Osteocyte (in vitro differentiated cells): ENCODE measurements around the gene OPCML. TPM values are rescaled to one million over a fixed set of nuclear protein-coding genes. Genes with fewer than 3 reads are reported as not detected.

Experiments used
- DNase-seq: peaks from one replicate; pipeline ENCODE4 v3.0.0; 2021; ENCODE audit warnings: mixed read lengths; ENCODE audit not compliant: unreplicated experiment; ENCODE audit errors: extremely low spot score
- H3K27ac Mint-ChIP-seq: one replicate; pipeline ENCODE4 v1.8.0; 2021; ENCODE audit warnings: mild to moderate bottlenecking, mixed read lengths; ENCODE audit not compliant: unreplicated experiment
- H3K27me3 Mint-ChIP-seq: one replicate; pipeline ENCODE4 v1.8.0; 2021; ENCODE audit warnings: mixed read lengths; ENCODE audit not compliant: unreplicated experiment
- H3K36me3 Mint-ChIP-seq: one replicate; pipeline ENCODE4 v1.8.0; 2021; ENCODE audit warnings: mixed read lengths; ENCODE audit not compliant: unreplicated experiment
- H3K4me1 Mint-ChIP-seq: one replicate; pipeline ENCODE4 v1.8.0; 2021; ENCODE audit warnings: mixed read lengths; ENCODE audit not compliant: unreplicated experiment
- H3K4me3 Mint-ChIP-seq: one replicate; pipeline ENCODE4 v1.8.0; 2021; ENCODE audit warnings: mild to moderate bottlenecking, moderate library complexity, mixed read lengths; ENCODE audit not compliant: unreplicated experiment
- H3K9me3 Mint-ChIP-seq: one replicate; pipeline ENCODE4 v1.8.0; 2021; ENCODE audit warnings: mixed read lengths; ENCODE audit not compliant: unreplicated experiment
- total RNA-seq: library from RNA; stranded (reverse); gene quantifications from 2 replicates; pipeline ENCODE4 v1.2.1, GENCODE V29; 2021
- TF ChIP-seq, protein P1 (sequence below): fragments of 200-600 bp; sonication (generic); IDR thresholded peaks from 2 replicates; pipeline ENCODE4 v1.5.0; 2021; ENCODE audit warnings: antibody characterized with exemption, mild to moderate bottlenecking, moderate library complexity

Gene OPCML
- total RNA-seq, 1 donor from 2014 or later = 0.11 TPM

DNA sequence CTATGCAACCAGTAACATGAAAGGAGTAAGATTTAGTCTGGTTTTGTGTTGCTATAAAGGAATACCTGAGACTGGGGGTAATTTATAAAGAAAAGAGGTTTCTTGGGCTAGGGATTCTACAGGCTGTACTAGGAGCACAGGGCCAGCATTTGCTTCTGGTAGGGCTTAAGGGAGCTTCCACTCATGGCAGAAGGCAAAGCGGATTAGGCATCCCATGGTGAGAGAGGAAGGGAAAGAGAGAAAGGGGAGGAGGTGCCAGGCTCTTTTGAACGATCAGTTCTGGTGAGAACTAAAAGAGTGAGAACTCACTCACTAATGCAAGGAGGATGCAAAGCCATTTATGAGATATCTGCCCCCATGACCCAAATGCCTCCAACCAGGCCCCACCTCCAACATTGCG, 283.2 kb downstream of the OPCML start:
- H3K4me3 Mint-ChIP-seq = no peak overlapping the region
- TF ChIP-seq, protein P1, sequence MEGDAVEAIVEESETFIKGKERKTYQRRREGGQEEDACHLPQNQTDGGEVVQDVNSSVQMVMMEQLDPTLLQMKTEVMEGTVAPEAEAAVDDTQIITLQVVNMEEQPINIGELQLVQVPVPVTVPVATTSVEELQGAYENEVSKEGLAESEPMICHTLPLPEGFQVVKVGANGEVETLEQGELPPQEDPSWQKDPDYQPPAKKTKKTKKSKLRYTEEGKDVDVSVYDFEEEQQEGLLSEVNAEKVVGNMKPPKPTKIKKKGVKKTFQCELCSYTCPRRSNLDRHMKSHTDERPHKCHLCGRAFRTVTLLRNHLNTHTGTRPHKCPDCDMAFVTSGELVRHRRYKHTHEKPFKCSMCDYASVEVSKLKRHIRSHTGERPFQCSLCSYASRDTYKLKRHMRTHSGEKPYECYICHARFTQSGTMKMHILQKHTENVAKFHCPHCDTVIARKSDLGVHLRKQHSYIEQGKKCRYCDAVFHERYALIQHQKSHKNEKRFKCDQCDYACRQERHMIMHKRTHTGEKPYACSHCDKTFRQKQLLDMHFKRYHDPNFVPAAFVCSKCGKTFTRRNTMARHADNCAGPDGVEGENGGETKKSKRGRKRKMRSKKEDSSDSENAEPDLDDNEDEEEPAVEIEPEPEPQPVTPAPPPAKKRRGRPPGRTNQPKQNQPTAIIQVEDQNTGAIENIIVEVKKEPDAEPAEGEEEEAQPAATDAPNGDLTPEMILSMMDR = no peak
- peaks cover 13% of the 10 kb centered on the region for H3K9me3 Mint-ChIP-seq
- H3K36me3 Mint-ChIP-seq = no peaks in the 10 kb centered on the region
- H3K27ac Mint-ChIP-seq = no peak overlapping the region
- DNase-seq = no peak
- no peaks in the 10 kb centered on the region for H3K4me1 Mint-ChIP-seq
- no peaks in the 10 kb centered on the region for H3K27me3 Mint-ChIP-seq

DNA sequence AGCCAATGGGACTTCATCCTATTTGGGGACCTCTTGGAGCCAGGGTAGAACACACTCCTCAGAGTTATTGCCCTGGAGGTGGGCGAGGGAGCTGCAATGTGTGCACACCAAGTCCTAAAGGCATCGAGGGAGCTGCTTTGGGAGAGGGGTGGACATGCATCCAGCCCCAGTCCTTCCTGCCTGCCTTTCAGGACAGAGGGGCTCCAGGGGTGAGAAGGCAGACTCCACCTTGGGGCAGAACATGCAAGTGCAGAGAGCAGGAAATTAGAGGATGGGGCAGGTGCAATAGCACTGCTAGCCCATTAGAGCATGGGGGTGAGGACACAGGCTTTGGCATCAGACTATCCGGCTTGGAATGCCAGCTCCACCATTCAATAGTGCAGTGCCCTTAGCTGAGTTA, 288.5 kb downstream of the OPCML start:
- no peaks in the 10 kb centered on the region for H3K36me3 Mint-ChIP-seq
- peaks cover 9% of the 10 kb centered on the region for H3K9me3 Mint-ChIP-seq

DNA sequence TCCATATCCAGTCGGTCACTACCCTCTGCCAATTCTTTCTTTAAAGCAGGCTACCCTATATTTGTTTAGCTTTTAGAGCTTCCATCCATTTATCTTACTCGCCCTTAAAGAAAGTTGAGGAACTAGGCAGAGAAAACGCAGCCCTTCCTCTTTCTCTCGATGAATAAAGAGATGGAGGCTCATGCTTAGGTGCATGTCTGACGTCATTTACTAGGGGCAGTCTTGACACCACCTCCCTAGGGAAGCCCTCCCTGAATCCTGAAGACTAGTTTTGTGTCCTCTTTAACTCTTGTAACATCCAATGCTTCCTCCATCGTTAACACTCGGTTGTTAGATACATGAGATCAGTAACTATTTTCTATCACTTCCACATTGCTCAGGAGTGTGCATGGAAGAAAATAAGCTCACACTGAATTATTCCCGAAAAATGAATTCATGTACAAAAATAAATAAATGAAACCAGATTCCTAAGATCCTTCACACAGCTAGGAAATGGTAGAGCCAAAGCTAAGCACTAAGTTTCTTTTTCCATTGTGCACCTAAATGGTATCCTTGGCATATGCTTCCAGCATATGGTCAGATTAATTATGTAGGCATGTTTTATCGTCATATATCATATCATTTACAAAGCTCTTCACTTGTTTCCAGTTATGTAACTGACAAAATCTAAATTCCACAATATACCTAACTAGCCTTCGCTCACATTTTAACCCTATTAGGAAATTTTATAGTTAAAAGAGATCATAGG, 291.2 kb downstream of the OPCML start:
- TF ChIP-seq, protein P1 = no peak
- no peak for DNase-seq
- Mint-ChIP-seq H3K27ac (no peak overlapping the region), H3K4me3 (no peak overlapping the region), H3K9me3 (no peaks in the 10 kb centered on the region), H3K4me1 (no peaks in the 10 kb centered on the region), H3K27me3 (no peaks in the 10 kb centered on the region), H3K36me3 (no peaks in the 10 kb centered on the region)

More for the DNA sequence above, 288.5 kb downstream of the OPCML start:
- TF ChIP-seq, protein P1 = no peak
- DNase-seq = no peak
- H3K27ac Mint-ChIP-seq = no peak overlapping the region
- H3K4me3 Mint-ChIP-seq = no peak overlapping the region
- no peaks in the 10 kb centered on the region for H3K27me3 Mint-ChIP-seq
- no peaks in the 10 kb centered on the region for H3K4me1 Mint-ChIP-seq

DNA sequence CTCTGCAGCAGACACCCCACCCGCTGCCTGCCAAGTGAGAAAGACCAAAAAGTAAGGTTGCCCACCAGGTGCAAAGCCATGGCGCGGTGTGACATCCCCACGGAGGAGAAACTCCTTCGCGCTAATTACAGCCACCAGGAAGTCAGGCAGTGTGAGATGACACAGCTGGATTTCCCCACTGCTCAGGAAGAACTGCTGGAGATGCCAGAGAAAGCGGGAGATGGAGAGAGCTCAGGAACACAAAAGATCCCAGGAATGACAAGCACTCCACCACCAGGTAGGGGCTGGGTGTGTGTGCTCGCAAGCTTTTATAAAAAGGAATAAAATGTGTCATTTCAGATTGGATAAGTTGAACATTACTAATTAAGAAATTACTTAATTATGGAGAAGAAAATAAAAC, 292.7 kb downstream of the OPCML start:
- H3K4me1 Mint-ChIP-seq = no peaks in the 10 kb centered on the region
- H3K27ac Mint-ChIP-seq = no peak overlapping the region
- no peaks in the 10 kb centered on the region for H3K9me3 Mint-ChIP-seq
- H3K27me3 Mint-ChIP-seq = no peaks in the 10 kb centered on the region
- H3K4me3 Mint-ChIP-seq = no peak overlapping the region
- no peaks in the 10 kb centered on the region for H3K36me3 Mint-ChIP-seq
- no peak for DNase-seq
- TF ChIP-seq, protein P1 = no peak

DNA sequence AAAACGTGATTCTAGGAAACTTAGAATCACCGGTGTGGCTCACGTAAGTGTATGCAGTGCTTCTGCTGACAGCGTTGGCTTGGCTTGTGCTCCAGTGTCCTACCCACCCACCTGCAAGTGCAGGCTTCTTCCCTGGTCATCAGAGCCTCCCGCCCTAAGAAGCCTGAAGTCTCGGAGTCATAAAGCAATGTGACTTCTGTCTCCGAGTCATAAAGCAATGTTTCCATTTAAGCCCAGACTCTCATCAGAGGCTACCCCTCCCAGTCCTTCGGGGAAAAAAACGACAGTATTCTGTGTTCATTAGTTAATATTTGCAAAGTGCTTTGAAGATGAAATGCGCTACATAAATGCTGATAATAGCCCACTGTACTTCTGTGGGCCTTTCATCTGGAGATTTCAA, 293.8 kb downstream of the OPCML start:
- Mint-ChIP-seq H3K27ac (no peak overlapping the region), H3K27me3 (no peaks in the 10 kb centered on the region), H3K4me3 (no peak overlapping the region), H3K9me3 (no peaks in the 10 kb centered on the region), H3K4me1 (no peaks in the 10 kb centered on the region), H3K36me3 (no peaks in the 10 kb centered on the region)
- TF ChIP-seq, protein P1 = no peak
- peak; percentile 1 for DNase-seq
